Lower lobe of right lung (tissue), 2 donors: Measurements from ENCODE around the gene PDLIM7. TPM values are rescaled to one million over a fixed set of nuclear protein-coding genes. Genes with fewer than 3 reads are reported as not detected.

Experiments used
- ATAC-seq, 2 donors: fragments of 200-7000 bp; cut with Tn5 transposase; one replicate each; pipeline ENCODE4 v1.9.1; 2020 to 2022; ENCODE audit warnings: mild to moderate bottlenecking in 2 of 2, moderate library complexity in 2 of 2
- DNase-seq: peaks from one replicate; pipeline ENCODE4 v3.0.0-alpha.2; 2020
- H3K27ac ChIP-seq: fragments of 200-600 bp; one replicate; pipeline ENCODE4 v1.8.0; 2022
- H3K27me3 ChIP-seq: fragments of 200-600 bp; one replicate; pipeline ENCODE4 v1.8.0; 2022; ENCODE audit warnings: low read depth
- H3K36me3 ChIP-seq: fragments of 200-600 bp; one replicate; pipeline ENCODE4 v1.8.0; 2022; ENCODE audit warnings: mild to moderate bottlenecking
- H3K4me1 ChIP-seq: fragments of 200-600 bp; one replicate; pipeline ENCODE4 v1.8.0; 2022
- H3K4me3 ChIP-seq: fragments of 200-600 bp; one replicate; pipeline ENCODE4 v1.8.0; 2022; ENCODE audit warnings: mild to moderate bottlenecking
- H3K9me3 ChIP-seq: fragments of 200-600 bp; one replicate; pipeline ENCODE4 v1.8.0; 2022
- CTCF ChIP-seq: fragments of 200-600 bp; IDR thresholded peaks from one replicate; pipeline ENCODE4 v1.8.0; 2022; ENCODE audit warnings: antibody characterized with exemption, mild to moderate bottlenecking
- intact Hi-C: fragments of 100-400 bp; cut with DNase I; formaldehyde crosslinking; loops from one replicate; pipeline ENCODE4 v1.11.0; 2022
- total RNA-seq: library from RNA; stranded (reverse); fragmentation: NEBNext Ultra II Directional; extraction: Animal tissue kit (Norgen Biotek cat#: 25700); gene quantifications from one replicate; pipeline ENCODE4 v1.2.1, GENCODE V29; 2021
- donor health status: DM: no; HTN: yes; CAD: no; lungs with severe emphysema.

PDLIM7 gene
- total RNA-seq, 1 donor from 2014 or later = 47.1 TPM

GRCh38 chr5:177507596-177508220, 10.3 kb upstream of the PDLIM7 start:
- Histone ChIP-seq H3K36me3 (peaks cover 35% of the 10 kb centered on the region), H3K27ac (peak overlapping the region; percentile 89), H3K4me3 (peak overlapping the region; percentile 59), H3K27me3 (no peaks in the 10 kb centered on the region), H3K9me3 (no peaks in the 10 kb centered on the region), H3K4me1 (peaks cover 28% of the 10 kb centered on the region)
- peak; percentile 12 for TF ChIP-seq CTCF
- ATAC-seq = peak; percentile 2 to 33
- intact Hi-C loops = no loop called here
- DNase-seq = no peak

- Histone ChIP-seq H3K9me3 (no peaks in the 10 kb centered on the region), H3K27ac (no peak overlapping the region), H3K27me3 (no peaks in the 10 kb centered on the region), H3K36me3 (peaks cover 30% of the 10 kb centered on the region), H3K4me1 (peaks cover 28% of the 10 kb centered on the region), H3K4me3 (peak overlapping the region; percentile 59)
- no peak for ATAC-seq
- DNase-seq = no peak
- TF ChIP-seq CTCF = no peak
- intact Hi-C loops = no loop called here
Observed at GRCh38 chr5:177507165-177507564, 9.8 kb upstream of the PDLIM7 start.

GRCh38 chr5:177505075-177505474, 7.7 kb upstream of the PDLIM7 start:
- H3K36me3 ChIP-seq = peaks cover 9% of the 10 kb centered on the region
- no peak for TF ChIP-seq CTCF

GRCh38 chr5:177504086-177505056, 7.0 kb upstream of the PDLIM7 start:
- intact Hi-C loops = no loop called here
- Histone ChIP-seq H3K4me3 (no peak overlapping the region), H3K4me1 (peaks cover 27% of the 10 kb centered on the region), H3K27ac (no peak overlapping the region), H3K27me3 (no peaks in the 10 kb centered on the region), H3K36me3 (peaks cover 9% of the 10 kb centered on the region), H3K9me3 (no peaks in the 10 kb centered on the region)
- DNase-seq (no peak), ATAC-seq (no peak)
- TF ChIP-seq CTCF = no peak

More at GRCh38 chr5:177505075-177505474, 7.7 kb upstream of the PDLIM7 start:
- Histone ChIP-seq H3K4me3 (no peak overlapping the region), H3K9me3 (no peaks in the 10 kb centered on the region), H3K27ac (no peak overlapping the region), H3K4me1 (peaks cover 29% of the 10 kb centered on the region), H3K27me3 (no peaks in the 10 kb centered on the region)
- DNase-seq (no peak), ATAC-seq (no peak)
- intact Hi-C loops = no loop called here

- no peak overlapping the region for H3K4me3 ChIP-seq
- ATAC-seq (no peak), DNase-seq (no peak)
- no peak overlapping the region for H3K27ac ChIP-seq
- H3K4me1 ChIP-seq = peaks cover 24% of the 10 kb centered on the region
- intact Hi-C loops = no loop called here
- H3K36me3 ChIP-seq = peaks cover 9% of the 10 kb centered on the region
- H3K9me3 ChIP-seq = no peaks in the 10 kb centered on the region
- TF ChIP-seq CTCF = no peak
- no peaks in the 10 kb centered on the region for H3K27me3 ChIP-seq
Observed at GRCh38 chr5:177503351-177504085, 6.1 kb upstream of the PDLIM7 start.
